ENCODE results near the gene NTN3.

The NTN3 gene

DNA sequence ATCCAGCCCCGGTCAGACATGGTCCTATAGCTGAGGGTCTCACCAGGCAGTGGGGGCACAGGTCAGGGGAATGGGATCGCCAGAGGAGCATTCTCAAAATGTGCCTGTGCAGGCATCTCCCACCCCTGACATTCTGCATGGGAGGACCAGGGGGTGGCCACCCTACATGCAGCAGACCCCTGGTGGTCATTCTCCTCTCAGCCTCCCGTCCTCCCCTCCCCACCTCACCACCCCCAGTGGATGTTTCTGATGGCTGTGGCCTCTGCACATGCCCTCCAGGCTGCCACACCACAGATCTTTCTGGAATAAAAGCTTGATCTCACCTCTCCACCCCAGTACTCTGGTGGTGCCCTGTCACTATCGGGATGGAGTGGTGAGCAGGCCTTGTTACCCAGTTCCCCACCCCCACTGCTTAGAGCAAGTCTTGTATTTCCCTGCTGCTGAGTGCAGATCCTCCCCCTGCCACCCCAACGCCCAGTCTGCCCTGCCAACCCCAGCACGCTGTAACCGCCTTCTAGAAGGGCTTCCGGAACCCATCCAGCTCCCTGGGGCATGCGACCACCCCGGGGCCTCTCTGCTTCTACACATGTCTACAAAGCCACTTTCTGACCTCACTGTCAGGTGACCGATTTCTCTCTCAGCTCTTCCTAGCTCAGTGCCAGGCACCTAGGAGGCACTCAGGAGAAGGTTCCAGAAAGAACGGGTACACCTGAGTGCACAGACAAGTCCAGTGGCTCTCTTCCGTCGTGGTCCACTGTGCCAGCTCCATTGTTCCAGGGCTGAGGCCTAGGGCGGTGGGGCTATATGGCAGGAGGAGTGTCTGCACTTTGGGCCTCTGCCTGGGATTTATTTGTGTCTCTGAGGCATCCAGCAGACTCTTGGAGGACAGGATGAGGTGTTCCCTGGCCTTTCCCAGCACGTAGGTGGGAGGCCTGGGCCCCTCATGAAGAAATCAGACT, 13.1 kb downstream of the NTN3 start:
- Histone ChIP-seq H3K4me1 (ENCODE audit: control insufficient read depth, insufficient read depth, low read length) (peaks cover 22% of the 10 kb centered on the region), H3K4me3 (ENCODE audit: low read length) (no peak overlapping the region), H3K27me3 (replicated peaks; ENCODE audit: control insufficient read depth, insufficient read depth, low read length) (no peaks in the 10 kb centered on the region), H3K9ac (ENCODE audit: low read length) (peak overlapping the region; percentile 76), H3K9me3 (ENCODE audit: control insufficient read depth, low read length) (no peaks in the 10 kb centered on the region), H3K36me3 (ENCODE audit: control insufficient read depth, insufficient read depth, low read length, severe bottlenecking) (no peaks in the 10 kb centered on the region)
- no peak for DNase-seq (ENCODE audit: low read depth)

DNA sequence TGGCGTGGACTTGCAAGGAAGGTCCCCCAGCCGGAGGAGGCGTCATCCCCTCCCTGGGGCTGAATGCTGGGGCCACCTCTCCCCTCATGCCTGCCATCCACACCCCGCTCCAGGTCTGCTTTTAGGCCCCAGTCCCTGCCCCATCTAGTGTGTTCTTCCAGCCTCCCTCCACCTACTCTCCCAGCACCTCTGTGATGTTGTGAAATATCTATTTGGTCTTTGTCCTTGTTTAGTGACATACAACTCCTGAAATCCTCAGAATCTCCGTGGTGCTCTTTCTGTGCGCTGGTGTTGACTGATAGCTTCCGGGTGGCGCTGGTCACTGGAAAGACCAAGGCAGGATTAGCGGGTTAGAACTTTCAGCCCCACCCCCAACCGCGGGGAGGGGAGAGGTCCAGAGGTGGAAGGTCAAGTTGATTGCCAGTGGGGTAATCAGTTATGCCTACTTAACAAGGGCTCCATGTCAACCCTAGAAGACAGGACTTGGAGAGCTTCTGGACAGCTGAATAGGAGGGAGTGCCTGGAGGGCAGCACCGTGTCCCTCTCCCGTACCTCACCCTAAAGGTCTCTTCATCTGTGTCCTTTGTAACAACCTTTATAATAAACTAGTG, 13.9 kb downstream of the NTN3 start:
- Histone ChIP-seq H3K4me3 (ENCODE audit: low read length) (no peak overlapping the region), H3K9ac (ENCODE audit: low read length) (no peak overlapping the region), H3K36me3 (ENCODE audit: control insufficient read depth, insufficient read depth, low read length, severe bottlenecking) (no peaks in the 10 kb centered on the region), H3K9me3 (ENCODE audit: control insufficient read depth, low read length) (no peaks in the 10 kb centered on the region), H3K4me1 (ENCODE audit: control insufficient read depth, insufficient read depth, low read length) (peaks cover 22% of the 10 kb centered on the region), H3K27me3 (replicated peaks; ENCODE audit: control insufficient read depth, insufficient read depth, low read length) (no peaks in the 10 kb centered on the region)
- no peak for DNase-seq (ENCODE audit: low read depth)

DNA sequence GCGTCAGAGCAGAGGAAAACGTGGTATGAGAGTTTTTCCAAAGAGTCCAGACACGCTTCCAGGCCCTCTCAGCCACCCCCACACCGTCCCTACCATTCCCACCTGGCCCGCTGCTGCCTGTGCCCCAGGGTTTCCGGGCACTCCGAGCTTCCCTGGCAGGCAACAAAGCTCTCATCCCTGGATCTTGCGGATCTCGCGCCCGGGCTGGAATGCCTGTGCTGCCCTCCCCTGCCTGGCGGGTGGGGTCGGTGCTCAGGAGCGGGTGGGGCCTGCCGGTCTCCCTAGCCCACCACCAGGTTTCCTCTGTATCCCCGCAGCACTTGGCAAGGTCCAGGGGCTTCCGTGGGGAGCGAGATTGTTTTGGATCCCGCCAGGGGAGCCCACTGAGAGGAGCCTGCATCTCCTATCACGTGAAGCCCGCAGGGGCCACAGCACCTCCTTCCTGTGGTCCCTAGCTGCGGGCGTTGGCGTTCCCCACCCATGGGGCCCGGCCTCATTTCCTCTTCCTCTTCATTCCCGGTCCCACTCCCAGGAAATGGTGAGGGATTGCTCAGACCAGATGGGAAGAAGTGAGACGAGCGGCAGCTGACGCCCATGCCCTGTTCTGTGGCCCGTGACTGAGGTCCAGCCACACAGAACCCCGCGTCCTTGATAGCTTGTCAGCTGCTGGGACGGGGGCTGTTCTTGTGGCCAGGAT, 14.9 kb downstream of the NTN3 start:
- Histone ChIP-seq H3K4me1 (ENCODE audit: control insufficient read depth, insufficient read depth, low read length) (peaks cover 22% of the 10 kb centered on the region), H3K9ac (ENCODE audit: low read length) (no peak overlapping the region), H3K36me3 (ENCODE audit: control insufficient read depth, insufficient read depth, low read length, severe bottlenecking) (no peaks in the 10 kb centered on the region), H3K27me3 (replicated peaks; ENCODE audit: control insufficient read depth, insufficient read depth, low read length) (no peaks in the 10 kb centered on the region), H3K9me3 (ENCODE audit: control insufficient read depth, low read length) (no peaks in the 10 kb centered on the region), H3K4me3 (ENCODE audit: low read length) (no peak overlapping the region)
- DNase-seq (ENCODE audit: low read depth), result no peak

DNA sequence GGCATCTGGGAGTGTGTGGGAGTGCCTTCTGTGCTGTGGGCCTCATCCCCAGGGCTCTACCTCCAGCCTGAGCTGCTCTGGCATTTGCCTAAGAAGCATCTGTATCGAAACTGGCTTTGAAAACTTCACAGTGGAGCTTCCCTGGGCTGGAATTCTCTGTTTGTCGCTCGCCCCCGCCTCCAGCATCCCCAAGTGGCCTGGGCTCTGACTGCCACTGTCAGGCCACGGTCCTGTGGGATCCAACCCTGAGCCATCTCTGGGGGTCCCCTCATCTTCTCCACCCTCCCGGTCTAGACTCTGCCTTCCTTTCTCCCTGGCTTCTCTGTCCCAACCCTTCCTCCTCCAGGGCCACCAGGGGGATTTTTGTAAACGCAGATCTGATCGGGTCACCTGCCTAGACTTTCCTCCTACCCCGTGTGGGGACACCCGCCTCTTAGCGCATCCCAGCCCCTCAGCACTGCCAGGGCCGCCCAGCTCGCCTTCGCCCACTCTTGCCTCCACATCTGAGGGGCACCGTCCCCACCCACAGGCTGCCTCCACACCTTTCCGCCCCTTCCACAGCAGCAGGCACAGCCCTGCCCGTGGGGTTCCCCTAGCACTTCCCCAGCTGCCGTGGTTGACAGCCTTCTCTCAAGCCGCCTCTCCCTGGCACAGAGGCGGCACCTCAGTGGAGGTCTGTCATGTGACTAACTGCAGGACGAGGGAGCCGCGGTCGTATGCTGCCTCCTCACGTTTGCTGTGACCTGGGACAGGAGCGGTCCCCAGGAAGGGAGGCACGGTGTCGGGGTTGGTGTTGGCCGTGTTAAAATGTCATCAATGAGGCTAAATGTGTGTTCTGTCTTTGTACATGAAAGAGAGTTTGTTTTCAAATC, 15.8 kb downstream of the NTN3 start:
- peaks cover 22% of the 10 kb centered on the region for H3K4me1 ChIP-seq (ENCODE audit: control insufficient read depth, insufficient read depth, low read length)
- no peak for DNase-seq (ENCODE audit: low read depth)
- H3K4me3 ChIP-seq (ENCODE audit: low read length), result no peak overlapping the region
- H3K27me3 ChIP-seq (replicated peaks; ENCODE audit: control insufficient read depth, insufficient read depth, low read length), result no peaks in the 10 kb centered on the region
- H3K9ac ChIP-seq (ENCODE audit: low read length), result no peak overlapping the region
- no peaks in the 10 kb centered on the region for H3K9me3 ChIP-seq (ENCODE audit: control insufficient read depth, low read length)
- no peaks in the 10 kb centered on the region for H3K36me3 ChIP-seq (ENCODE audit: control insufficient read depth, insufficient read depth, low read length, severe bottlenecking)

DNA sequence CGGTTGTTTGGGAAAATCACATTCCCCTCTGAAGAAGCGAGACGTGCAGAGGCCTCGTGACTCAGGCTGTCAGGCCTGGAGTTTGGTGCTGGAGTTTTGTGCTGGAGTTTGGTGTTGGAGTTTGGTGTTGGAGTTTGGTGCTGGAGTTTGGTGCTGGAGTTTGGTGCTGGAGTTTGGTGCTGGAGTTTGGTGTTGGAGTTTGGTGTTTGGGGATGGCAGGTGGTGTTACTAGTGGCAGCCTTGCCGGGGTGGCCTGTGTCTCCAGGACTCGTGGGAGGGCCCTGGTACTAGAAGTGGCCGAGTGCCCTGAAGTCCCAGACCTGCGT, 16.4 kb downstream of the NTN3 start:
- no peak overlapping the region for H3K9ac ChIP-seq (ENCODE audit: low read length)
- H3K9me3 ChIP-seq (ENCODE audit: control insufficient read depth, low read length), result no peaks in the 10 kb centered on the region
- H3K4me3 ChIP-seq (ENCODE audit: low read length), result no peak overlapping the region
- DNase-seq (ENCODE audit: low read depth), result no peak
- H3K4me1 ChIP-seq (ENCODE audit: control insufficient read depth, insufficient read depth, low read length), result peaks cover 20% of the 10 kb centered on the region
- no peaks in the 10 kb centered on the region for H3K27me3 ChIP-seq (replicated peaks; ENCODE audit: control insufficient read depth, insufficient read depth, low read length)
- no peaks in the 10 kb centered on the region for H3K36me3 ChIP-seq (ENCODE audit: control insufficient read depth, insufficient read depth, low read length, severe bottlenecking)

DNA sequence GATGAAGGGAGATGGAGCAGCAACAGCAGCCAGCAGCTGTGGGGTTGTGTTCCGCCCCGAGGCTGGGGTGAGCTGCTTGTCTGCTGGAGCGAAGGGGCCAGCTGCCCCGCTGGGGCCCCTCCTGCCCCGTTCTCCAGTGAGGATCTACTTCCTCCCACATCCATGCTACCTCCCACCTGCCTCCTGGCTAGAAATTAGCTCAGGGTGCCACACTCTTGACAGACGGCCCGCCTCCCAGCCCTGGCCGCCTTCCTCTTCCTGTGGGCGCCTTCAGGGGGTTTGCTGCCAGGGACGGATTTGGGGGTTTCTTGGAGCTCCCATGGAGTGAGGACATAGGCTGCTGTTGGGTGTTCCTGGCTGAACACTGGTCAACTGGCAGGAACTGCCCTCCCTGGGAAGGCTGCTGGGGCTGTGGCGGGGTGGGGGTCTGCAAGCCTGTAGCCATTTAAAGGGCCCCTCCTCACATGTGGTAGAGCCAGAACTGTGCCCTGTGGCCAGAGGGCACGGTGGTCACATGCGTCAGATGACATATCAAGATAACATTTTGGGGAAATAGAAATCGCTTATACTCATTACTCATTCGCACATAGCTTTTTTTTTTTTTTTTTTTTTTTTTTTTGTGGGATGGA, 16.9 kb downstream of the NTN3 start:
- Histone ChIP-seq H3K4me3 (ENCODE audit: low read length) (no peak overlapping the region), H3K9me3 (ENCODE audit: control insufficient read depth, low read length) (no peaks in the 10 kb centered on the region), H3K36me3 (ENCODE audit: control insufficient read depth, insufficient read depth, low read length, severe bottlenecking) (no peaks in the 10 kb centered on the region), H3K27me3 (replicated peaks; ENCODE audit: control insufficient read depth, insufficient read depth, low read length) (no peaks in the 10 kb centered on the region), H3K4me1 (ENCODE audit: control insufficient read depth, insufficient read depth, low read length) (peaks cover 15% of the 10 kb centered on the region), H3K9ac (ENCODE audit: low read length) (no peak overlapping the region)
- no peak for DNase-seq (ENCODE audit: low read depth)

DNA sequence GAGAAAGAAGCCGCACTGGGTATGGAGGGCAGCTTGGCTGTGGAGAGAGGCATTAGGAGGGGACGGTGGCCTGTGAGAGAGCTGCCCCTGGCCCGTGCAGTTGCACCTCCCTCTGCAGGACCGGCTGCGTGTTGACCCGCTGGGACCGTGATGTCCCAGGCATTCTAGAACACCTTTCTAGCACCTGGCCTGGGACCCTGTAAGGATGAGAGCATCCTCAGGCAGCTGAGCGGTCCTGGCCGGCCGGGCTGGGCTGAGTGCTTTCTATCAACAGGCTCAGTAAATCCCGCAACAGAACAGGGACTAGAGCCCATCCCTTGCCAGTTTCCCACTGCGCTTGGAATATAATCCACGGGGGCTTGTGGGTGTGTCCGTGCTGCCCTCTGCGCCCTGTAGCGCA, 18.5 kb downstream of the NTN3 start:
- Histone ChIP-seq H3K4me1 (ENCODE audit: control insufficient read depth, insufficient read depth, low read length) (peaks cover 7% of the 10 kb centered on the region), H3K9ac (ENCODE audit: low read length) (no peak overlapping the region), H3K36me3 (ENCODE audit: control insufficient read depth, insufficient read depth, low read length, severe bottlenecking) (no peaks in the 10 kb centered on the region), H3K27me3 (replicated peaks; ENCODE audit: control insufficient read depth, insufficient read depth, low read length) (no peaks in the 10 kb centered on the region), H3K4me3 (ENCODE audit: low read length) (no peak overlapping the region), H3K9me3 (ENCODE audit: control insufficient read depth, low read length) (no peaks in the 10 kb centered on the region)
- DNase-seq (ENCODE audit: low read depth), result no peak

DNA sequence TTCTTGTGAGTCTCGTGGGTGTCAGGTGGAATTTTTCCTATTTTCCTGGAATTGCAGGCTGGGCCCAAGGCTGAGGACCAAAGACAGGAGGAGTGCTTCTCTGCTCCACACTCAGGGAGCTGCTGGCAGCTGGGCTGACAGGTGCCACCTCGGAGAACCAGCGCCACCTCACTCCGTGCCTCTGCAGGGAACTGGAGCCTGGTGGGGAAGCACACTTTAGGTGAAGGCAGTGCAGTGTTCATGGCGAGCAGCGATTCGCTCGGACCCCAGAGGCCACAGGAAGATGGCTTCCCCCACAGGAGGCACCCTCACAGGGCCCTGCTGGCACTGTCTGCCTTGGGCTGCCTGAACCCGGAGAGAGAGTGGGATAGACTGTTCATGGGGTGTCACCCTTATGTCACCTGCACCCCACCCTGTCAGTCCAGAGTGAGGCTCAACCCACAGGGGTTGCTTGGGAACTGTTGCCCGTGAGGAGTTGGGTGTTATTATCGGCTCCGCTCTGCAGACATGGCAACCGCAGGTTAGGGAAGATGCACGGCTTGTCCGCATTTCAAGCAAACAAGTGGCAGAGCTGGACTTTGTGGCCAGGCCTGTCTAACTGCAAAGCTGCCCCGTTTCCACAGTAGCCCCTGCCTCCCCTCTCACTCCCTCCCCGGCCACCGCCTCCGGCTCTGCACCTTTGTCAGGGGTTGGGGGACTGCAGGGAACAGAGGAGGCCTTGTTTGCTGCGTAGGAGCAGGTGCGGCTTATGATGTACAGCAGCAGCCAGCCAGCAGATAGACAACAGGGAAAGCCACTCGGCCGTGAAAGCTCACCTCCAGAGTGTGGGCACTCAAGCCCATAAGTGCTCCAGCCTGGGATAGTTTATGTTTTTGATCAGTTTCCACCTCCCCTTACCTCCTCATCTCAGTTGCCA, 19.4 kb downstream of the NTN3 start:
- H3K4me1 ChIP-seq (ENCODE audit: control insufficient read depth, insufficient read depth, low read length), result no peaks in the 10 kb centered on the region
- no peak for DNase-seq (ENCODE audit: low read depth)
- H3K9me3 ChIP-seq (ENCODE audit: control insufficient read depth, low read length), result no peaks in the 10 kb centered on the region
- no peak overlapping the region for H3K4me3 ChIP-seq (ENCODE audit: low read length)
- H3K27me3 ChIP-seq (replicated peaks; ENCODE audit: control insufficient read depth, insufficient read depth, low read length), result no peaks in the 10 kb centered on the region
- H3K9ac ChIP-seq (ENCODE audit: low read length), result no peak overlapping the region
- no peaks in the 10 kb centered on the region for H3K36me3 ChIP-seq (ENCODE audit: control insufficient read depth, insufficient read depth, low read length, severe bottlenecking)

DNA sequence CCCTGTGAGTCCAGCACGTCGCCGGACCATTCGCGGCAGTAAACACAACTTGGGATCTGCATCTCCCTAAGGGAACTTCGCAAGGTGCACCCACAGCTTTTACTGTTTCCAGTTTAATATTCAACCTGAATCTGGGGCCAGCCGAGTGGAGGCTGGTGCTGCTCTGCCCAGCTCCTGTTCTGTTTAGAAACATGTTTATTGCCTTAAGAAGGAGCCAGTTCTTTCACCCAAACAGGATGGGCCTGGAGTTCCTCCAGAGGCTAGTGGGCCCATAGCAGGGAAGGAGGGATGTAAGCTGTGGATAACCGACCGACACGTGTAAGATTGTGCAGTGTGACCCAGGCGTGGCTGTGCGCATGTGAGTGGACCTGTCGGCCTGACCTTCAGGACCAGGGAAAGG, 21.2 kb downstream of the NTN3 start:
- H3K4me3 ChIP-seq (ENCODE audit: low read length), result no peak overlapping the region
- no peak overlapping the region for H3K9ac ChIP-seq (ENCODE audit: low read length)
- peaks cover 4% of the 10 kb centered on the region for H3K4me1 ChIP-seq (ENCODE audit: control insufficient read depth, insufficient read depth, low read length)
- no peak for DNase-seq (ENCODE audit: low read depth)
- H3K36me3 ChIP-seq (ENCODE audit: control insufficient read depth, insufficient read depth, low read length, severe bottlenecking), result peaks cover 8% of the 10 kb centered on the region
- H3K27me3 ChIP-seq (replicated peaks; ENCODE audit: control insufficient read depth, insufficient read depth, low read length), result no peaks in the 10 kb centered on the region
- H3K9me3 ChIP-seq (ENCODE audit: control insufficient read depth, low read length), result no peaks in the 10 kb centered on the region

DNA sequence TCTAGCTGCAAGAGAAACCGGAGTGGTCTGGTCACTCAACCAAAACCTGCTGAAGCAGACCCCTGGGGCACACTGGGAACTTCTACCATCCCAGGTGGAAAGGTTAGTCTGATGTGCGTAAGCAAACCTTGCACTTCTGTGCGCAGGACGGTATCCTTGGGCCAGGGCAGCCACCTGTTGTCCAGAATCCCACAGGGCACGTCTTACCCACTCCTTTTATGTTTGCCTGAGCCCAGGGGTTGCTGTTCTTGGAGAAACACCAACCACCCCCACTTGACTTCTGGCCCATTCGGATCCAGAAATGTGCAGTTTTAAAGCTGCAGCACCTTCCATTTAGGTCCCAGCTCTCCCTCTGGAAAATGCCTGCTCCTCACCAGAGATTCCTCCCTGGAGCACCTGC, 22.5 kb downstream of the NTN3 start:
- H3K4me3 ChIP-seq (ENCODE audit: low read length), result no peak overlapping the region
- H3K4me1 ChIP-seq (ENCODE audit: control insufficient read depth, insufficient read depth, low read length), result peaks cover 17% of the 10 kb centered on the region
- no peak for DNase-seq (ENCODE audit: low read depth)
- H3K9ac ChIP-seq (ENCODE audit: low read length), result no peak overlapping the region
- H3K36me3 ChIP-seq (ENCODE audit: control insufficient read depth, insufficient read depth, low read length, severe bottlenecking), result peaks cover 8% of the 10 kb centered on the region
- H3K27me3 ChIP-seq (replicated peaks; ENCODE audit: control insufficient read depth, insufficient read depth, low read length), result no peaks in the 10 kb centered on the region
- H3K9me3 ChIP-seq (ENCODE audit: control insufficient read depth, low read length), result no peaks in the 10 kb centered on the region
